ENCODE data around the gene POT1.

- TF ChIP-seq GTF2F1 (IDR thresholded peaks at IDR 0.05; ENCODE audit: low read length): no peak
- no peak for TF ChIP-seq FOXA1 (IDR thresholded peaks at IDR 0.05)
- no peak for TF ChIP-seq FOXA1 (CRISPR knock-in tag; IDR thresholded peaks at IDR 0.05)
- no peak for TF ChIP-seq POLR2AphosphoS5 (IDR thresholded peaks at IDR 0.05; ENCODE audit: low read depth, low read length)
- TF ChIP-seq TARDBP (CRISPR knock-in tag; IDR thresholded peaks at IDR 0.05): no peak
Measured at GRCh38 chr7:124856299-124856888, 73.2 kb downstream of the POT1 start.

Measured in HepG2 (cell line).